ENCODE data around the gene P4HTM. TPM values are rescaled to one million over a fixed set of nuclear protein-coding genes. Genes with fewer than 3 reads are reported as not detected.
A peak's percentile ranks its signal among the peaks of the same experiment; 100 is the strongest.

The P4HTM gene
- total RNA-seq, 1 donor from 2014 or later: 25.5 TPM

DNA sequence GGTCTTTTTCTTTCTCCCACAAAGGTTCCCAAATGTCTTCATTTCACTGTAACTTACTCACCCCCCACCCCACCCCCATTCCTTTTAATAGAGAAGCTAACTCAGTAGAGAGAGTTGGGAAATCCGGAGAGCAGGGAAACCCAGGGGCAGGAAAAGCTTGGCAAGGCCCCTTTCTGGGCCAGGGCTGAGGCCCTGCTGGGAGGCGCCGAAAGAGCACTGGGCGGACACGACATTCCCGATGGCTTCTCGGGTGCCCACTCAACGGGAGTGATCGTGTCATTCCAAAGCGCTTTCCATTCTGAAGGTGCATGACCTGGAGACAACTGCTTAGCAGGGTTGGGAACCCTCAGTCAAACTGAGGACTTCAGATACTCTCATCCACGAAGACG is 29.9 kb downstream of the P4HTM start:
- intact Hi-C loops (cut with DNase I): loop anchor here (5.0 to 10.0 kb wide), 3 partner anchors 72 to 405 kb away; partner anchors contain the start of genes AMT, LAMB2, NICN1 and QRICH1
- DNase-seq (ENCODE audit: missing footprints) (no peak), ATAC-seq (no peak)

DNA sequence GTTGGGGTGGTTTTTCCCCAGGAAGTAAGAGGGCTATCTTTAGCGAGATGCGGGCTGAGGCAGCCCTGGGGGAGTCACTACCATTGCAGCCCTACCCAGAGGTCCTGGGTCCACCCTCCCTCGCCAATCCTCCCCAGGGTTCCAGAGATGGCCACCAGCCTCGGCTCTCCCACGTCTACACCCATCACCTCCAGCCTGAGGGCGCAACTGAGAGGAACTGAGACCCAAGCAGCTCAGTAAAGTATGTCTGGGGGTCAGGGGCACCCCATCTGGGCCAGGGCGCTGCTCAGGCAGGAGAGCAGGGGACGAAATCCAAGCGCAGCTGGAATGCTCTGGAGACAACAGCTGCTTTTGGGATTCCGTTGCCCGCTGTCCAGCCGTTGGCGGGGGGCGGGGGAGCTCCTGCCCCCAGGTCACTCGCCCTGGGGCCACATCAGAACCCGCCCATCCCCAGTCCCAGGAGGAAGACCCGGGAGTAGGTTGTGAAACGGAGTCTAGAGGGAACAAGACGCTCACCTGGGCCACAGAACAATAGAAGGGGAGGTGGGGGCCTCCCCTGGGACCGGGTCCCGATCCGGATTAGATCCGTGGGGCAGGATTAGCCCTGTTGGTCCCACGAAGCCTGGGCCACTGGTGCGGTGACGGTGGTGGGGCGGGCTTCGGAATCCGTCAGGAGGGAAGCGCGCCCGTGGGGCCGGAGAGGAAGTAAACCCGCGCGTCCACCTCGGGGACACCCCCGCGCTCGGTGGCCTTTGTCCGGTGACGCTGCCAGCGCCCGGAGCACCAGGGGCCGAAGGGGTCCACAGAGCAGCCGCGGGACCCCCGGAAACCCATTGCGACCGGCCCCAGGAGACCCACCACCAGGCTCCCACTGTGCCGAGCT is 30.5 kb downstream of the P4HTM start:
- DNase-seq (ENCODE audit: missing footprints) (peak; percentile 86), ATAC-seq (peak; percentile 0)
- intact Hi-C loops (cut with DNase I): loop anchor here (5.0 to 10.0 kb wide), 3 partner anchors 72 to 404 kb away; partner anchors contain the start of genes AMT, LAMB2, NICN1 and QRICH1

DNA sequence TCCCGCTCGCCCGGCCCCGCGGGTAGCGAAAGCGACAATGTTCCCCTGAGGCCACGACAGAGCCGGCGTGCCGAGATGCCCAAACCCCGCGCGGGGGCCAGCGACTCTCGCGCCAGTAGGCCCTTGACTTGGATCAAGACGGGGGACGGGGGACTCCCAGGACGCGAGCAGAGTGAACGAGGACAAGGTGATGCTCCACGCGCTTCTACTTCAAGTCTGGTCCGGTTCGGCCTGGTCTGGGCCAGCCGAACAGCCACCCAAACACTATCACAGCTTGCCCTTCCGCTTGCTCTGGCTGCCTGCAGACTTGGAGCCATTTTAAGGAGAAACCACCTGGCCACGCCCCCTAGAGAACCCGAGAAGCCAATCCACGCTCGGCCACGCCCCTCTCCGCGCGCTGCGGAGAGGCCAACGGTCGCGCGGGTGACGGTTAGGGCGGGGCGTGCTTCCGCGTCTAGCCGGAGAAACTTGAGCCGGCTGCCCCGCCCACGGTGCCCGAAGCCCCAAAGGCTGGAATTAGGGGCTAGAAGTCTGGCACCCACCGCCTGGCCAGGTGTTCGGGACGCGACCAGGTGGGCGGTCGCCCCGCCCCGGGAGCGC is 31.3 kb downstream of the P4HTM start:
- intact Hi-C loops (cut with DNase I): loop anchor here (5.0 to 10.0 kb wide), 3 partner anchors 71 to 403 kb away; partner anchors contain the start of genes AMT, LAMB2, NICN1 and QRICH1
- peak; percentile 93 for ATAC-seq
- peak; percentile 100 for DNase-seq (ENCODE audit: missing footprints)

GRCh38 chr3:49021813-49022687 is 32.0 kb downstream of the P4HTM start, which contains the start of gene NDUFAF3:
Gene NDUFAF3 (plus strand): TSS chr3:49022121. CDS start chr3:49022145, 24 bp downstream.
- peak; percentile 90 for ATAC-seq
- intact Hi-C loops (cut with DNase I): loop anchor here (5.0 to 10.0 kb wide), 3 partner anchors 70 to 403 kb away; partner anchors contain the start of genes AMT, LAMB2, NICN1 and QRICH1

GRCh38 chr3:49022688-49023171 is 32.7 kb downstream of the P4HTM start:
- ATAC-seq (no peak), DNase-seq (ENCODE audit: missing footprints) (no peak)
- intact Hi-C loops (cut with DNase I): loop anchor here (5.0 to 10.0 kb wide), 3 partner anchors 70 to 402 kb away; partner anchors contain the start of genes AMT, LAMB2, NICN1 and QRICH1

More at GRCh38 chr3:49021813-49022687, 32.0 kb downstream of the P4HTM start, which contains the start of gene NDUFAF3:
- DNase-seq (ENCODE audit: missing footprints): peak; percentile 96

DNA sequence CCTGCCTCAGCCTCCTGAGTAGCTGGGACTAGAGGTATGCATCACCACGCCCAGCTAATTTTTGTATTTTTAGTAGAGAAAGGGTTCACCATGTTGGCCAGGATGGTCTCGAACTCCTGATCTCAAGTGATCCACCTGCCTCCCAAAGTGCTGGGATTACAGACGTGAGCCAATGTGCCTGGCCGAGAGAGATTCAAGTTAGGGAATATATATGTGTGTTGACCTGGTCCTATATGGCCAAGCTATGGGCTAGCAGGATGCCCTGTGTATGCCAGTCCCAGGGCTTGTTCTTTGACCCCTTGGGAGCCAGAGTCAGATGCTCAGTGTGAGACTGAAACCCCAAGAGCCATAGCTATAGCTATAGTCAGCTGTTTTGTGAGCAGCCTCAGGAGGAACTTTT is 33.7 kb downstream of the P4HTM start:
- ATAC-seq (no peak), DNase-seq (ENCODE audit: missing footprints) (no peak)
- intact Hi-C loops (cut with DNase I): loop anchor here (5.0 to 10.0 kb wide), 3 partner anchors 69 to 401 kb away; partner anchors contain the start of genes AMT, LAMB2, NICN1 and QRICH1

DNA sequence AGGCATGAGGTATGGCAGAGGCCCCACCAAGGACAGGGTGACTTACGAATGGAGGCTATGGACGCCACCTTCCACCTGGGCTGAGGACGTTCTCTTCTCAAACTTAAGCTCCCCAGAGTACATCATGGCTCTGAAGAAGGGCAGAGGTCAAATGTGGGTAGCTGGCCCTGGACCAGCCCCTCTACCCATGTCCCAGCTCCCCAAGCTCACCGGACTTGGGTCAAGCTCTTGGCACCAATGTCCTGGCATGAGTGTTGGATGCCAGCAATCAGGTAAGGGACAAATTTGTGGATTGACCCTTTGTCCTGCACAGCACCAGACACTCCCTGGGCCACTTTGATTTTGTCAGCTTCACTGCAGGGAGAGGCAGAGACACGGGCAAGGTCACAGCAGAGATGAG is 34.4 kb downstream of the P4HTM start:
- no peak for DNase-seq (ENCODE audit: missing footprints)
- intact Hi-C loops (cut with DNase I): loop anchor here (5.0 to 10.0 kb wide), 3 partner anchors 68 to 400 kb away; partner anchors contain the start of genes AMT, LAMB2, NICN1 and QRICH1

GRCh38 chr3:49025005-49025792 is 35.2 kb downstream of the P4HTM start:
- ATAC-seq: no peak
- DNase-seq (ENCODE audit: missing footprints): no peak
- intact Hi-C loops (cut with DNase I): loop anchor here (1.0 to 10.0 kb wide), 2 partner anchors 15 to 400 kb away; partner anchors contain the start of genes AMT and NICN1

More for the DNA sequence above, 34.4 kb downstream of the P4HTM start:
- ATAC-seq: no peak

DNA sequence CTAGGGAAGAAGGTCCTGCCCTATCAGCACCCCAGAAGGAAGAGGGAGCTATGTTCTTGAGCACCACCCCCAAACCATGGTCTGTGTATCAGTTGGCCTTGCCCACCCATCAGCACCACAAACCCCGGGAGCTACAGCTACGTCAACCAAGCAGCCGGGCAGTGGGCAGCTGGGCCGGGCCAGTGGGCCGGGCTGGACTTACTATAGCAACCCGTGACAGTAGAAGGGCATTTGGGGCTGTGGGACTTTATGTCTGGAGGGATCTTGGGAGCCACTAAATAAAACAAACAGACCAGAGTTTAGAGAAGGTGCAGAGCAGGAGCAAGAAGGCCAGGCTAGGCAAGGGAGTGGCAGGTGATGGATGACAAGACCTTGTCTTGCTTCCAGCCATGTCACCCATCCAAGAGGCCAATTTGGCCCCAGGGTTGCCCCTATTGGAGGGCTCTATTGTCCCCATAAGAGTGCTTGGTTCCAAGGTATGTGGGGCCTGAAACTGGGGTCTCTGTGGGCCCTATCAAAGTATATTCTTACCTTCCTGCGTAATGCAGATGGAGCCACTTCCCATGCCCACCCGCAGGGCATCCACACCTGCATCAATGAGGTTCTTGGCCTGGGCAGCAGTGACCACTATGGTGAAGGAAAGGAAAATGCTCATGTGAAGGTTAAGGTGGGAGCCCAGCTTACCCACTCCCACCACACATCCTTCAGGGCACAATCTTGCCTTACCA is 35.9 kb downstream of the P4HTM start:
- intact Hi-C loops (cut with DNase I): loop anchor here (1.0 to 10.0 kb wide), 2 partner anchors 16 to 399 kb away; partner anchors contain the start of genes AMT and NICN1
- ATAC-seq (no peak), DNase-seq (ENCODE audit: missing footprints) (no peak)

GRCh38 chr3:49026536-49026935 is 36.5 kb downstream of the P4HTM start:
- DNase-seq (ENCODE audit: missing footprints): no peak
- no peak for ATAC-seq
- intact Hi-C loops (cut with DNase I): loop anchor here (10.0 kb wide), 1 partner anchor 398 kb away; the partner anchor contains the start of genes AMT and NICN1

GRCh38 chr3:49027634-49028033 is 37.6 kb downstream of the P4HTM start:
- DNase-seq (ENCODE audit: missing footprints) (no peak), ATAC-seq (no peak)
- intact Hi-C loops (cut with DNase I): loop anchor here (10.0 kb wide), 1 partner anchor 397 kb away; the partner anchor contains the start of genes AMT and NICN1

GRCh38 chr3:49028298-49028672 is 38.2 kb downstream of the P4HTM start:
- ATAC-seq: no peak
- DNase-seq (ENCODE audit: missing footprints): no peak
- intact Hi-C loops (cut with DNase I): loop anchor here (10.0 kb wide), 1 partner anchor 397 kb away; the partner anchor contains the start of genes AMT and NICN1

DNA sequence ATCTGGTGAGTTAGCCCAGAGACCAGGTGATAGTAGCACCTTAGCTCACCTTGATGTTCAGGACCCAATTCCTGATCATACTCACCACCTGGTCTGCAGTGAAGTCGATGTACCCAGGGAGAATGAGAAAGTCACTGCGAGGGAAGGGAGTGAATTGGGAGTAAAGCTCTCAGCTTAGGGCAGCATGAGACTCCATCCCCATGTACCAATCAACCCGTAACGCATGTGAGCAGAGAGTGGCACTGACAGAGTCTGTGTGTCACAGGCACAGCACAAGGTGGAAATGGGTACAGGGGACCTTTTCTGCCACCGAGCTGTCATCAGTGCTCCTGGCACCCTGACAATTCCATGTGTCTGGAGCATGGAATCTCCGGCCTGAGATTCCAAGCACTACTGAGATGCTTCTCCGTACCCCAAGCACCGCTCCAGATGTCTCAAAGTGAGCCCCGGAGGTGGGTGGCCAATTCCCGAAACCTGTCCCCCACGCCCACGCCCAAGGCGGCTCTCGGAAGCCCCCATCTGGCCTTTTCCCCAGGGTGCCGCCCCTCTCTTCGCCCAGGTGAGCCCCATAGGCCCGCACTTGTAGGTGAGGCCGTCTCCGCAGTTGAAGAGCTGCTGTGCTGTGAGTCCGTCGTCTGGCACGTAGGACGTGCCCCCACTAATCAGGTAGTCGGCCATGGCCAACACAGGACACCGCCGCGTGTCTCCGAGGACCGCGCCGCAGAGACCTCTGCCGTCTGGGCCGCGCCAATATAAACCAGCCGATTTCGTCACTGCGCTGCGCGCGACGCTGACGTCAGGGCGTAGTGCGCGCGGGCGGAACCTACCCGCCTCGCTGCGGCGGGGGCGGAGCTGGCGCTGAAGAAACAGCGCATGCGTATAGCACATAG is 38.9 kb downstream of the P4HTM start, which contains the start of gene IMPDH2:
Gene IMPDH2, minus strand, starts transcription at position 726 of the 890 bp plus-strand sequence. Its CDS starts 48 bp downstream, at position 678.
- intact Hi-C loops (cut with DNase I): loop anchor here (10.0 kb wide), 1 partner anchor 396 kb away; the partner anchor contains the start of genes AMT and NICN1
- DNase-seq (ENCODE audit: missing footprints): peak; percentile 97
- peak; percentile 93 for ATAC-seq

DNA sequence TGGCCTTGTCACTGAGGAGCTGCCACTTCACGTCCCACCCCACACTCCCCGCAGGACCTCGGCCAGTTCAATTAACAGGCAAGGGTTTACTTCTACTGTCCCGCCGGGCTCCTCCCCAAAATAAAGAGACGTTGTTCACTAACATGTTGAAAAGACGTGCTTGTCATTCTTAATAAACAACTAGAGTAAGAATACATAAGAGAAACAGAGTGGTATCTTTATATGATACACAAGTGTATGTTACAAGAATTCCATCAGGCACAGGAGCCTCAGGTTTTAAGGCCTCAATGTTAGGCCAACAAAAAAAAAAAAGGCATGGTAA is 39.5 kb downstream of the P4HTM start:
- intact Hi-C loops (cut with DNase I): loop anchor here (10.0 kb wide), 1 partner anchor 395 kb away; the partner anchor contains the start of genes AMT and NICN1
- no peak for DNase-seq (ENCODE audit: missing footprints)
- ATAC-seq: no peak

DNA sequence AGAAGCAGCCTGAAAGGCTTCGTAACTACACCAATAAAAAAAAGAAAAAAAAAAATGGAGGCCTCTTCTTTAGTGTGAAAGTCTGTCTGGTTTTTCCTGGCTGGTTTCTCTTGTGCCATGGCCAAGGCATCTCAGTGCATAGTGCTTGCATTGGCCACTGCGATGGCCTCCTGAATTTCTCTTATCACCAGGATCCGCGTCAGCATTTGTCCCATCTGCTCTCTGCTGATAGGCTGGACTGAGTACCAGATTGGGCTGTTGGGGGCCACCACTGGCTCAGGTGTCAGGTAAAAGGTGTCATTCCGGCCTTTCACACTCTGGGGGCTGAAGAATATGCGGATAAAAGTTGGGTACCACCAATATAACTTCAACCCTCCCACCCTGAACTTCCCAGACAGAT is 40.3 kb downstream of the P4HTM start:
- DNase-seq (ENCODE audit: missing footprints) (no peak), ATAC-seq (no peak)
- intact Hi-C loops (cut with DNase I): no loop called here
